SK-N-SH (cell line): ENCODE data around the gene PHPT1. TPM values are rescaled to one million over a fixed set of nuclear protein-coding genes. Genes with fewer than 3 reads are reported as not detected.

ENCODE experiments used
- CTCF ChIA-PET: fragments of 300-600, 350-600 bp; formaldehyde crosslinking; extraction: SDS; loops from one replicate; lab custom pipeline; 2021; lab: Yijun Ruan, JAX
- POLR2A ChIA-PET: fragments of 350-600 bp; sonication (Branson Sonifier 250); formaldehyde crosslinking; extraction: SDS; loops from one replicate; lab custom pipeline; 2020; ENCODE audit warnings: antibody characterized with exemption, inconsistent platforms; lab: Yijun Ruan, JAX
- DNase-seq: peaks from one replicate; pipeline ENCODE4 v3.0.0; 2012
- H2AFZ ChIP-seq: fragments of 200-600 bp; sonication (generic); 2 replicates; pipeline ENCODE4 v1.8.1; 2016; ENCODE audit warnings: antibody characterized with exemption, mild to moderate bottlenecking, low read depth
- H3F3A ChIP-seq: fragments of 200-600 bp; sonication (generic); replicated peaks from 2 replicates; pipeline ENCODE3; 2016; ENCODE audit warnings: antibody characterized with exemption, mild to moderate bottlenecking; ENCODE audit not compliant: insufficient read depth
- H3K27ac ChIP-seq, 2 experiments: fragments of 200-500 bp in 1 of 2; fragments of 200-600 bp in 1 of 2; sonication (Bioruptor generic) in 1 of 2; sonication (generic), shearing (Covaris generic) in 1 of 2; 2 replicates each; pipeline versions ENCODE4 v1.5.1 to v1.6.1; 2014 to 2016; ENCODE audit warnings: low read depth in 2 of 2, inconsistent platforms in 1 of 2, low read length in 1 of 2, mild to moderate bottlenecking in 1 of 2, mixed read lengths in 1 of 2
- H3K27me3 ChIP-seq: fragments of 200-600 bp; sonication (generic), shearing (Covaris generic); 2 replicates; pipeline ENCODE4 v1.6.1; 2016; ENCODE audit warnings: mixed run types; ENCODE audit not compliant: insufficient read depth
- H3K36me3 ChIP-seq, 2 experiments: fragments of 200-500 bp in 1 of 2; fragments of 200-600 bp in 1 of 2; sonication (Bioruptor generic) in 1 of 2; sonication (generic) in 1 of 2; replicated peaks in 1 of 2; 2 replicates each; pipeline versions ENCODE3 to v1.5.1; 2014 to 2016; ENCODE audit warnings: low read length in 1 of 2, mild to moderate bottlenecking in 1 of 2; ENCODE audit not compliant: insufficient read depth in 2 of 2, control insufficient read depth in 1 of 2
- H3K4me1 ChIP-seq, 2 experiments: fragments of 200-500 bp in 1 of 2; fragments of 200-600 bp in 1 of 2; sonication (Bioruptor generic) in 1 of 2; sonication (generic), shearing (Covaris generic) in 1 of 2; 2 replicates each; pipeline versions ENCODE4 v1.5.1 to v1.6.1; 2014 to 2016; ENCODE audit warnings: low read depth in 1 of 2, low read length in 1 of 2, mixed run types in 1 of 2; ENCODE audit not compliant: insufficient read depth in 2 of 2, control insufficient read depth in 1 of 2
- H3K4me2 ChIP-seq: fragments of 200-600 bp; sonication (generic), shearing (Covaris generic); 2 replicates; pipeline ENCODE4 v1.6.1; 2017; ENCODE audit warnings: mixed run types
- H3K4me3 ChIP-seq, 2 experiments: fragments of 200-500 bp in 1 of 2; fragments of 200-600 bp in 1 of 2; sonication (Bioruptor generic) in 1 of 2; sonication (generic), shearing (Covaris generic) in 1 of 2; 2 replicates each; pipeline versions ENCODE4 v1.5.1 to v1.8.1; 2014 to 2016; ENCODE audit warnings: low read depth in 2 of 2, inconsistent platforms in 1 of 2, low read length in 1 of 2, mild to moderate bottlenecking in 1 of 2, mixed read lengths in 1 of 2, moderate library complexity in 1 of 2
- H3K79me2 ChIP-seq: fragments of 200-600 bp; sonication (generic); 2 replicates; pipeline ENCODE4 v1.8.1; 2017; ENCODE audit warnings: mild to moderate bottlenecking; ENCODE audit not compliant: insufficient read depth
- H3K9ac ChIP-seq: fragments of 200-600 bp; sonication (generic); 2 replicates; pipeline ENCODE4 v1.6.1; 2017; ENCODE audit warnings: mixed run types
- H3K9me2 ChIP-seq: fragments of 200-600 bp; sonication (generic); 2 replicates; pipeline ENCODE4 v1.6.1; 2017; ENCODE audit warnings: mixed run types
- H3K9me3 ChIP-seq: fragments of 200-600 bp; sonication (generic); 2 replicates; pipeline ENCODE4 v1.6.1; 2017; ENCODE audit warnings: mixed run types, mild to moderate bottlenecking, moderate library complexity
- H4K20me1 ChIP-seq: fragments of 200-600 bp; sonication (generic); 2 replicates; pipeline ENCODE4 v1.6.1; 2017; ENCODE audit warnings: mild to moderate bottlenecking, mixed run types; ENCODE audit not compliant: insufficient read depth
- ELF1 ChIP-seq: IDR thresholded peaks from 2 replicates; pipeline ENCODE4 v1.4.0; 2012
- EP300 ChIP-seq, 2 experiments: IDR thresholded peaks; 2 replicates each; pipeline versions ENCODE4 v1.4.0 to v1.6.1; 2012; ENCODE audit warnings: borderline replicate concordance in 1 of 2, low read depth in 1 of 2, low read length in 1 of 2
- EZH2phosphoT487 ChIP-seq: fragments of 200-600 bp; sonication (generic); IDR thresholded peaks from 2 replicates; pipeline ENCODE4 v1.6.1; 2017; ENCODE audit warnings: low read depth, mixed run types, mild to moderate bottlenecking, antibody characterized with exemption, moderate library complexity, borderline replicate concordance
- FOSL2 ChIP-seq: IDR thresholded peaks from 2 replicates; pipeline ENCODE4 v1.4.0; 2012; ENCODE audit warnings: low read depth, mild to moderate bottlenecking, moderate library complexity, borderline replicate concordance
- FOXJ3 ChIP-seq: sonication (generic); formaldehyde crosslinking; IDR thresholded peaks from 2 replicates; pipeline ENCODE4 v1.5.1; 2020; ENCODE audit warnings: mild to moderate bottlenecking, missing genetic modification reagents
- FOXM1 ChIP-seq: IDR thresholded peaks from 2 replicates; pipeline ENCODE4 v1.4.0; 2012; ENCODE audit warnings: low read depth, mild to moderate bottlenecking
- GABPA ChIP-seq: IDR thresholded peaks from 2 replicates; pipeline ENCODE4 v1.4.0; 2012; ENCODE audit warnings: low read depth, mild to moderate bottlenecking
- IRF3 ChIP-seq: fragments of 150-350 bp; IDR thresholded peaks from 2 replicates; pipeline ENCODE4 v1.6.1; 2016; ENCODE audit warnings: mild to moderate bottlenecking, low read depth, low read length
- JUND ChIP-seq: IDR thresholded peaks from 2 replicates; pipeline ENCODE4 v1.4.0; 2012
- MEF2A ChIP-seq: IDR thresholded peaks from 2 replicates; pipeline ENCODE4 v1.4.0; 2012; ENCODE audit warnings: low read depth, borderline replicate concordance
- MXI1 ChIP-seq: IDR thresholded peaks from 2 replicates; pipeline ENCODE4 v1.6.1; 2012; ENCODE audit warnings: mild to moderate bottlenecking, low read depth, low read length, improper control_type of control experiment
- NRF1 ChIP-seq: IDR thresholded peaks from 2 replicates; pipeline ENCODE4 v1.6.1; 2012; ENCODE audit warnings: low read depth, mild to moderate bottlenecking, low read length
- POLR2AphosphoS5 ChIP-seq: IDR thresholded peaks from 2 replicates; pipeline ENCODE4 v1.6.1; 2012; ENCODE audit warnings: low read depth, low read length
- RCOR1 ChIP-seq: fragments of 150-350 bp; IDR thresholded peaks from 2 replicates; pipeline ENCODE4 v1.6.1; 2017; ENCODE audit warnings: antibody characterized with exemption, low read length
- RXRA ChIP-seq: IDR thresholded peaks from 2 replicates; pipeline ENCODE4 v1.4.0; 2012; ENCODE audit warnings: low read depth, mild to moderate bottlenecking, borderline replicate concordance
- SMC3 ChIP-seq: IDR thresholded peaks from 2 replicates; pipeline ENCODE4 v1.6.1; 2012; ENCODE audit warnings: low read depth, low read length, improper control_type of control experiment
- TAF1 ChIP-seq: IDR thresholded peaks from 2 replicates; pipeline ENCODE4 v1.6.1; 2012; ENCODE audit warnings: low read depth, mild to moderate bottlenecking, low read length, moderate library complexity, borderline replicate concordance
- TCF12 ChIP-seq: IDR thresholded peaks from 2 replicates; pipeline ENCODE4 v1.4.0; 2012
- ZBTB33 ChIP-seq: IDR thresholded peaks from 2 replicates; pipeline ENCODE4 v1.4.0; 2012; ENCODE audit warnings: low read depth, borderline replicate concordance
- whole genome bisulfite sequencing: methylation state at CpG from one replicate; pipeline ENCODE4 v1.1.6; 2017; ENCODE audit warnings: low lambda C conversion rate; 5-methylcytosine and 5-hydroxymethylcytosine counted together
- polyA plus RNA-seq, 3 experiments: library from polyadenylated mRNA; depleted of rRNA; stranded (reverse); fragments of >200 nt; gene quantifications; 2 replicates each; pipeline ENCODE4 v1.2.3, GENCODE V29; 2012
- TF ChIP-seq, protein P1 (sequence below): IDR thresholded peaks from 2 replicates; pipeline ENCODE4 v1.4.0; 2012; ENCODE audit warnings: low read depth
- TF ChIP-seq, protein P2 (sequence below): fragments of 200-600 bp; sonication (generic); IDR thresholded peaks from 2 replicates; pipeline ENCODE4 v1.6.1; 2017; ENCODE audit warnings: antibody characterized with exemption, mild to moderate bottlenecking, moderate library complexity

The PHPT1 gene
- polyA plus RNA-seq, 1 of the 3 experiments (the other 2 are of a cell fraction): 517 TPM

- Histone ChIP-seq H3K36me3 (peaks cover 4 to 73% of the 10 kb centered on the region in 2 experiments), H3K9ac (no peak overlapping the region), H2AFZ (no peak overlapping the region), H3K27me3 (no peaks in the 10 kb centered on the region), H3K4me1 (no peaks in the 10 kb centered on the region), H3K79me2 (no peaks in the 10 kb centered on the region), H4K20me1 (no peaks in the 10 kb centered on the region), H3K27ac (no peak overlapping the region), H3K9me3 (no peaks in the 10 kb centered on the region), H3K4me3 (no peak overlapping the region), H3K9me2 (no peaks in the 10 kb centered on the region), H3K4me2 (no peak overlapping the region), H3F3A (no peaks in the 10 kb centered on the region)
- 92% methylated on average over 17 of the region's 41 CpGs for WGBS
- CTCF ChIA-PET: interaction anchor here (0.6 to 5.7 kb wide), 2 partner anchors 12 to 42 kb away, joined by 3 to 36 read pairs; partner anchors contain the start of gene AJM1
- TF ChIP-seq NRF1: no peak
- no peak for TF ChIP-seq IRF3
- TF ChIP-seq ZBTB33: no peak
- TF ChIP-seq EZH2phosphoT487: no peak
- TF ChIP-seq FOXJ3 (CRISPR knock-in tag): no peak
- TF ChIP-seq MXI1: no peak
- TF ChIP-seq, protein P1, sequence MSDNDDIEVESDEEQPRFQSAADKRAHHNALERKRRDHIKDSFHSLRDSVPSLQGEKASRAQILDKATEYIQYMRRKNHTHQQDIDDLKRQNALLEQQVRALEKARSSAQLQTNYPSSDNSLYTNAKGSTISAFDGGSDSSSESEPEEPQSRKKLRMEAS: no peak
- TF ChIP-seq SMC3: no peak
- no peak for TF ChIP-seq TCF12
- no peak for TF ChIP-seq RCOR1
- TF ChIP-seq ELF1: no peak
- POLR2A ChIA-PET: interaction anchor here (0.6 to 1.2 kb wide), 2 partner anchors 10 to 303 kb away, joined by 3 to 6 read pairs; no protein-coding TSS in a partner anchor
- no peak for DNase-seq
Observed at GRCh38 chr9:136829981-136830885, 19.0 kb upstream of the PHPT1 start.

DNA sequence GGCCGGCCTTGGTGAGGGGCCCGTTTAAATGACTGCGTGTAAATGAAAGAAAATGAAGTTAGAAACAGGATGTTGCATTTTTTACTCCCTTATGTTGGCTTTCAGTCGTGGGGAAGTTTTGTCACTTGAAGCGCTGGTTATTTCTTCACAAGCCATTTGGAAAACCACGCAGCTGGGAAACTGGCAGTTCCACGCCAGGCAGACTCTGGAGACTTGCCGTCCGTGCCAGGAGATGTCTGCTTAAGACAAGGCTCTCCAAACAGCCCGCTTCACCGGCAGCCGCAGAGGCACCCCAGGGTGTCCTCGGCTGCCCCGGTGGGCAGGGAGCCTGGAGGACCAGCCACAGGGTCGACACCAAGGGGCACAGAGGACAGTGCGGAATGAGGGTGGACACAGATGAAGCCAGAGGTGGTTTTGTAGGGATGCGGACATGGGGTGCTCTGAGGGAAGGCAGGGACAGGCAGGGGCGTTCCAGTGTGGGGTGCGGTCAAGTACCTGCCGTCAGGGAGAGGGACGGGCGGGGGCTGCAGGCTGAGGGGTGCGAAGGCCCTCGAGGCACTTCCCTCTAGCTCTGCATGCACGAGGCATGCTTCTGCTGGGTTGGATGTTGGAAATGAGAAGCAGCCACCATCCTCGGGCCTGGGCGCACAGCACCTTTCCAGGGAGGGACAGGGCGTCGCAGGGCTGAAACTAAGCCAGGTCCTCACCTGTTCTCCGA is 18.0 kb upstream of the PHPT1 start:
- Histone ChIP-seq H3K9me3 (no peaks in the 10 kb centered on the region), H4K20me1 (no peaks in the 10 kb centered on the region), H3K9ac (no peak overlapping the region), H3K79me2 (no peaks in the 10 kb centered on the region), H3K36me3 (peaks cover 4 to 70% of the 10 kb centered on the region in 2 experiments), H2AFZ (no peak overlapping the region), H3K4me2 (no peak overlapping the region), H3K4me3 (no peak overlapping the region), H3K4me1 (no peaks in the 10 kb centered on the region), H3K27ac (no peak overlapping the region), H3K27me3 (no peaks in the 10 kb centered on the region), H3K9me2 (no peaks in the 10 kb centered on the region), H3F3A (no peaks in the 10 kb centered on the region)
- ChIA-PET CTCF (interaction anchor here (0.6 to 5.7 kb wide), 2 partner anchors 11 to 233 kb away, joined by 3 to 36 read pairs; partner anchors contain the start of gene AJM1), POLR2A (no interaction called here)
- DNase-seq: no peak
- WGBS: 90% methylated on average over 20 of the region's 30 CpGs
- TF ChIP-seq GABPA (no peak), EP300 (IDR thresholded peaks at IDR 0.05; ENCODE audit: borderline replicate concordance in 1 of 2, low read depth in 1 of 2, low read length in 1 of 2) (no peak), MEF2A (no peak), FOSL2 (no peak), FOXM1 (no peak), TAF1 (no peak), TCF12 (no peak), RXRA (no peak), POLR2AphosphoS5 (no peak), JUND (no peak)
- TF ChIP-seq, protein P2, sequence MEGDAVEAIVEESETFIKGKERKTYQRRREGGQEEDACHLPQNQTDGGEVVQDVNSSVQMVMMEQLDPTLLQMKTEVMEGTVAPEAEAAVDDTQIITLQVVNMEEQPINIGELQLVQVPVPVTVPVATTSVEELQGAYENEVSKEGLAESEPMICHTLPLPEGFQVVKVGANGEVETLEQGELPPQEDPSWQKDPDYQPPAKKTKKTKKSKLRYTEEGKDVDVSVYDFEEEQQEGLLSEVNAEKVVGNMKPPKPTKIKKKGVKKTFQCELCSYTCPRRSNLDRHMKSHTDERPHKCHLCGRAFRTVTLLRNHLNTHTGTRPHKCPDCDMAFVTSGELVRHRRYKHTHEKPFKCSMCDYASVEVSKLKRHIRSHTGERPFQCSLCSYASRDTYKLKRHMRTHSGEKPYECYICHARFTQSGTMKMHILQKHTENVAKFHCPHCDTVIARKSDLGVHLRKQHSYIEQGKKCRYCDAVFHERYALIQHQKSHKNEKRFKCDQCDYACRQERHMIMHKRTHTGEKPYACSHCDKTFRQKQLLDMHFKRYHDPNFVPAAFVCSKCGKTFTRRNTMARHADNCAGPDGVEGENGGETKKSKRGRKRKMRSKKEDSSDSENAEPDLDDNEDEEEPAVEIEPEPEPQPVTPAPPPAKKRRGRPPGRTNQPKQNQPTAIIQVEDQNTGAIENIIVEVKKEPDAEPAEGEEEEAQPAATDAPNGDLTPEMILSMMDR: no peak
